GM18520 (cell line): Measurements from ENCODE around the gene NKD1.
"Not testable (repeated sequence)": the region's sequence is repeated elsewhere in the genome, so short reads cannot be mapped to it uniquely, and the experiment has no call there.

ENCODE experiments used
- ATAC-seq: cut with Tn5 transposase; IDR thresholded peaks from one replicate; pipeline ENCODE4 v1.9.1; 2021; ENCODE audit not compliant: unreplicated experiment

NKD1 gene

GRCh38 chr16:50574745-50575136, 26.5 kb downstream of the NKD1 start:
- ATAC-seq = no peak

- no peak for ATAC-seq
These were observed 27.5 kb downstream of the NKD1 start for GRCh38 chr16:50575743-50576142.

- ATAC-seq = no peak
These were observed 28.4 kb downstream of the NKD1 start for GRCh38 chr16:50576403-50577113.

- ATAC-seq = no peak
These were observed 29.9 kb downstream of the NKD1 start for GRCh38 chr16:50578137-50578536.

DNA sequence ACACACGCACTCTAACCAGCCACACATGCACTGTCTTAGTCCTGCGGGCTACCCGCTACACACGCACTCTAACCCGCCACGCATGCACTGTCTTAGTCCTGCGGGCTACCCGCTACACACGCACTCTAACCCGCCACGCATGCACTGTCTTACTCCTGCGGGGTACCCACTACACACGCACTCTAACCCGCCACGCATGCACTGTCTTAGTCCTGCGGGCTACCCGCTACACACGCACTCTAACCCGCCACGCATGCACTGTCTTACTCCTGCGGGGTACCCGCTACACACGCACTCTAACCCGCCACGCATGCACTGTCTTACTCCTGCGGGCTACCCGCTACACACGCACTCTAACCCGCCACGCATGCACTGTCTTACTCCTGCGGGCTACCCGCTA, 31.2 kb downstream of the NKD1 start:
- not testable (repeated sequence) for ATAC-seq

- ATAC-seq = no peak
These were observed 32.1 kb downstream of the NKD1 start for GRCh38 chr16:50580180-50580798.

DNA sequence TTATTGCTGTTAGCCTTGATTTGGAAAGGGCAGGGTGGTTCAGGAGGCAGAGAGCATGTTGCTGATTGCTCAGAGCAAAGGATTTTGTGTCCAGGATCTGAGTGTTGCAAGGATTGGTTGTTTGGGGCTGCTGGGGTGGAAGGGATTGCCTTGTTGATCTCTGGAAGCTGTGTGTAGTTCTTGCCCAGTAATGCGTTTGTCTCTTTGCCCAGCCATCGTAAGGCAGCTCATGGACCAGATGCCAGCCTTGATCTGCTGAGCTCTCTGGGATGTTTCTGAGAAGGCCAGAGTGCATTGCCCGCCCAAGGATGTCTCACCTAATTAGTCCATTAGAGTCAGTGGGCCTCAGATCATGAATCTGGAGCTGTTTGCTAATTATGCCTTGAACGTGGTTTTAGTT, 33.6 kb downstream of the NKD1 start:
- ATAC-seq = no peak

DNA sequence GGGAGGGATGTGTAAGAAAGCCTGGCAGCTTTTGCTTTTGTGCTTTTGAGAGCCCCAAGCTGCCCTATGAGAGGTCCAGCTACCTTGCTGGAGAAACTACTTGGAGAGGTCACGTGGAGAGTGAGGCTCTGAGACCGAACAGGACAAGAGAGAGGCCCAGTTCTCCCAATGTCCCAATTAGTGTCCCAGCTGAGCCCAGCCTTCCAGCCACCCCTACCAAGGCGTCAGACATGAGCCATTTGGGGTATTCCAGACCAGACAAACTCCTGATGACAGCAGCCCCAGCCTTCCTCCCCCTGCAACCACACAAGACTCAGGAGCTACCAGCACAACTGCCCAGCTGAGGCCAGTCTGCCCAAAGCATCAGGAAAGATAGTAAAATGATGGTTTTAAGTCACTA, 35.0 kb downstream of the NKD1 start:
- ATAC-seq = no peak

GRCh38 chr16:50584033-50584722, 36.0 kb downstream of the NKD1 start:
- ATAC-seq = no peak

- ATAC-seq = no peak
These were observed 37.2 kb downstream of the NKD1 start for GRCh38 chr16:50585331-50585776.

- no peak for ATAC-seq
These were observed 39.3 kb downstream of the NKD1 start for GRCh38 chr16:50587543-50587942.

GRCh38 chr16:50588276-50588675, 40.1 kb downstream of the NKD1 start:
- ATAC-seq = no peak

DNA sequence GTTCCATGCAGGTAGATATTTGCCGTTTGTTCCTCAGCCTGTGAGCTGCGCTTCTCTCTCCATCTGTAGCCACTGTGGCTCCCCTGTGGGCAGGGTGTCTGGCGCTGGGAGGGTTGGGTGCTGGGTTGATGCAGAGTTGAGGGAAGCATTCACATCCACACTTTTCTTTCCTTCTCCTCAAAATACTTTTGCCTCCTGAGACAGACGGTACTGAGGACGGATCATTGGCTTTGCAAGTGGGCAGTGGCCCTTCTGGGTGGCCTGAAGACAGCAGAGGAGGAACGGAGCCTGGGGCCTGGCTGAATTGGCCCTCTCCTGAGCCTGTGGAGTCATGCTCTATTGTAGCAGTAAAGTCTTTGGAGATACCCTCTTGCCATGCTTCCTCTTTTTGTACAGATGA, 43.0 kb downstream of the NKD1 start:
- ATAC-seq = no peak

DNA sequence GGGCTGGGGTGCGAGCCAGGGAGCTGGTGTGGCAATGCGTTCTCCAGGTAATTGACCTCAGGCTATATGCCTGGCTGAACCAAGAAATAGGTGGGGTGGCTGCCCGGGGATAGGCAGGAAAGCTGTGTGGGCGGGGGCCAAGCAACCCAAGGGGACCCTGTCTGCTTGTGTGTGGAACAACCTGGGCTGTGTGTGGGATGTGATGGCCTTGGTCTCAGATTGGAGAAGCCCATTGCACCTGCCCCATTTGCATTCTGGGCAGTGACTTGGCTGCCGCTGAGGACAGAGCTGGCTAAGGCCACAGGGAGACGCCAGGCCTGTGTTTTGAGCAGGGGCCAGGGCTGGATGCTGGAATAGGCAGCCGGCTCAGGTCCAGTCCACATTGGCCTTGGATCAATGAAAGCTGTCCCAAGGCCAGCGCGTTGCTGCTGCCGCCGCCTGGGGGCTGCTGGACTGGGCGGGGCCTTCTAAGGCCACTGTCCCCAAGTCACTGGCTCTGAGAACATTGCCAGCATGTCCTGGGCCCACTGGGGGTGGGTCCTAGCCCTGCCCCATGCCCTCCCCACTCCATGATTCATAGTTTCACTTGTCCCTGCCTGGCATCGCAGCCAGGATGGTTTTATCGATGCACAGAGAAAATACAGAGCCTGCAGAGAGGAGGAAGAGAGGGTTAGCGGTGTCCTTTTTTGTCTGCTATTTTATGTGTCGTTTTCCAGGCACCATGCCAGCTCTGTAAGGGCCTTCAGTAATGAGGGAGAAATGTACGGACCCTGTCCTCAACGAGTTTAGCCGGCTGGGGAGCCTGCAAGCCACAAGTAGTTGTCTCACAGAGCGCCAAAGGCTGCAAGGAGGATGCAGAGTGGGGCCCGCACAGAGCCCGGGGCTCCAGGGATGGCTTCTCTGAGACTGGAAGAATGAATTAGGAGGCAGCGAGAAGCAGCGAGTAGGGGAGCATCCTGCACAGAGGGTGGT, 43.9 kb downstream of the NKD1 start:
- ATAC-seq = no peak

- ATAC-seq = no peak
These were observed 44.8 kb downstream of the NKD1 start for GRCh38 chr16:50592996-50593395.

GRCh38 chr16:50593410-50594150, 45.4 kb downstream of the NKD1 start:
- ATAC-seq = no peak

DNA sequence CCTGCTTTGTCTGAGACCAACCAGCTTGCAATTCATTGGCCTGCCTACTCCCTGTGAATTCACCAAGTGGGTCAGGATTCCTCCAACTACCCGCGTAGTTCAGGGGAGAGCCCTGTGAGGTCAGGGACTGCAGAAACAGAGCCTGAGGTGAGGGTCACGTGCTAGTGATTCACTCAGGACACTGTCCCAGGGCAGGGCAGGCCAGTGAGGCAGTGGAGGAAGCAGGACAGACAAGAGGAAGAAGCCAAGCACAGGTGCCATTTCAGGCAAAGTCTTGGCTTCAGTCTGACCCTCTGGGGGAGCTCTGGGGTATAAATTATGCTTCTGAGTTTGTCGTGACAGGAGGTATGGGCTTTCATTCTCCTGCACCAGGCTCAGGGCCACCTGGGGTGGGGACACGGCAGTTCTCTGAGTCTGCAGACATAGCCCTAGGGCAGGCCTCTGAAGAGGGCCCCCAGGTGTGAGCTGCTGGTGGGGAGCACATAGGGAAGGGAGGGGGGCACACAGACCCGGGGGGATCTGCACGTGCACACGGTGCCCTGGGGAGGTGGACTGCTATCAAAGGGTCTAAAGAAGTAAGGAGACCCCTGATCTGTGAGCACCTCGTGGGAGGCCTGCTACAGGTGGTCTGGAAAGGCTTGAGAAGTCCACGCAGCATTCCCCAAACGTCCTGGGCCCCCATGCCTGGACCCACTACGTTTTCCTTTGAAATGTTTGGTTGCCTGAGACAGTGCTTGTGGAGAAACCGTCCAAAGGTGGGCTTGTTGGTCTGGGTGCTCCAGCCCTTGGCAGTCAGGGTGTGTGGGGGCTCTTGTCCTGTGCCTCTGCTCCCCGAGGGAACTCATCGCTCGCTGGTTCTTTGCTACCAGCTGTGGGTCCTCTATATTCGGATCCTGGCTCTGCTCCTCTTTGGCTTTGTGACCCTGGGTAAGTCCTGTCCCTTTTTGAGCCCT, 46.4 kb downstream of the NKD1 start:
- no peak for ATAC-seq

DNA sequence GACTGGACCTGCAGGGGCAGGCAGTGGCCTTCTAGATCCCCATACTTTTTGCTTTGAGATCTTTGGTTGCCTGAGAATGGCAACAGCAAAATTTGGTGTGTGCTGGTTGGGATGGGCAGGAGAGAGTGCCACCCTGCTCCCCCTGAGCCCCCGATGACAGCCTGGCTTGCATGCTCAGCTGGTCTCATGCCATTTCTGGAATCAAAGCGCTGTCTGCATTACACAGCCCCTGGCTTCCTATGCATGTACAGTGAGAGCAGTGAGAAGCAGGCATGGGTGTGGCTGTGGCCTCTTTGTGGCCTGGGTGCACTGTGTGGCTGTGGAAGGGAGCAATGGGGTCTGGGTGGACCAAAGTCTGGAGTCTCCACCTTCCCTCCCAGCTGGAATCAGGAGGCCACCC, 47.7 kb downstream of the NKD1 start:
- no peak for ATAC-seq

DNA sequence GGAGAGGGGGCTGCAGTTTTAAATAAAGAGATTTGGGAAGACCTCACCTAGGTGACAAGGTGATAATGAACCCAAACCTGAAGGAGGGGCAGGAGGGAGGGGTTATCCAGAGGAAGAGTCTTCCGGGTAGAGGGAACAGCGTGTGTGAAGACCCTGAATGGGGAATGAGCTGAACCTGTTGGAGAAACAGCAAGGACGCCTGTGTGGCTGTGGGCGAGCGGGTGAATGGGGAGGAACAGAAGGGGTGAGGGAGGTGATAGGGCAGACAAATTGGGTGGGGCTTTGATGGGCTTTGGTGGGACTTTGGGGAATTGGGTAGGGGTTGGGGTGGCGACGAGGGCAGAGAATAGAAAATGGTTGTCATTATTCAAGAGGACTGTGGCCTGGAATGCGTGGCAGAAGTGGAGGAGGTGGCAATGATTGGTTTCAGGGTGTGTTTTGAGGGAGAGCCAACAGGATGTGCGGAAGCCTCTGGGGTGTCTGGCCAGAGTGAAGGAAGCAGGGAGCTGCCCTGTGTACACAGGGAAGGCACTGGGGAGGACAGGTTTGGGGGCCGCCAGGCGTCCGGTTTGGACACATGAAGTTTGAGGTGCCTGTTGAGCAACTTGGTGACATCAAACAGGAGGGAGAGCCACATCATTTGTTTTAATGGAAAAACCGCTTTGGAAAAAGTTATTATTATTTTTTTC, 48.7 kb downstream of the NKD1 start:
- no peak for ATAC-seq
